HG03060 (cell line): Measurements from ENCODE around the gene ATP10D.
A peak's percentile ranks its signal among the peaks of the same experiment; 100 is the strongest.
"Not testable (repeated sequence)": the region's sequence is repeated elsewhere in the genome, so short reads cannot be mapped to it uniquely, and the experiment has no call there.

Source experiments
- ATAC-seq: cut with Tn5 transposase; IDR thresholded peaks from one replicate; pipeline ENCODE4 v1.9.1; 2021; ENCODE audit warnings: low read depth, moderate number of reproducible peaks; ENCODE audit not compliant: unreplicated experiment

Gene ATP10D

GRCh38 chr4:47486231-47486673 lies 1.2 kb downstream of the ATP10D start:
- ATAC-seq, result no peak

DNA sequence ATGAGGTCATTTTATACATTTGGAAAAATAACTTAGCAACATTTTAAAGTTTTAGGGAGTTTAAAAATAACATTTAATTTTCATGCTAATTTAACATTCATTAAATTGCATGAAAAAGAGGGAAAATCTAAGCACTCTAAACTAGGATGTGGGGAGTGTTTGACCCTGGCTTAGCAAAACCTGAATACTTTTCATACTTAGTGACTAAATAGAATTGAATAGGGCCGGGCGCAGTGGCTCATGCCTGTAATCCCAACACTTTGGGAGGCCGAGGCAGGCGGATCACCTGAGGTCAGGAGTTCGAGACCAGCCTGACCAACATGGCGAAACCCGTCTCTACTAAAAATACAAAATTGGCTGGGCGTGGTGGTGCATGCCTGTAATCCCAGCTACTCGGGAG lies 1.7 kb downstream of the ATP10D start:
- ATAC-seq, result not testable (repeated sequence)

DNA sequence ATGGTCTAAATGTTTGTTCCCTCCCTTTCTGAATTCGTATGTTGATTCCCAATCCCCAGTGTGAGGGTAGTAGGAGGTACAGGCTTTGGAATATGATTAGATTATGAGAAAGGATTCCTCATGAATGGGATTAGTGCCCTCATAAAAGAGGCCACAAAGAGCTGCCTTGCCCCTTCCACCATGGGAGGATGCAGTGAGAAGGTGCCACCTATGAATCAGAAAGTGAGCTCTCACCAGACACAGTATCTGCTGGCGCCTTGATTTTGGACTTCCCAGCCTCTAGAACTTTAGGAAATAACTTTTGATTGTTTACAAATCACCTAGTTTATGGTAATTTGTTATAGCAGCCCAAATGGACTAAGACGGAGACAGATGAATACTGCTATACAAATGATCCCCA lies 3.6 kb downstream of the ATP10D start:
- no peak for ATAC-seq

DNA sequence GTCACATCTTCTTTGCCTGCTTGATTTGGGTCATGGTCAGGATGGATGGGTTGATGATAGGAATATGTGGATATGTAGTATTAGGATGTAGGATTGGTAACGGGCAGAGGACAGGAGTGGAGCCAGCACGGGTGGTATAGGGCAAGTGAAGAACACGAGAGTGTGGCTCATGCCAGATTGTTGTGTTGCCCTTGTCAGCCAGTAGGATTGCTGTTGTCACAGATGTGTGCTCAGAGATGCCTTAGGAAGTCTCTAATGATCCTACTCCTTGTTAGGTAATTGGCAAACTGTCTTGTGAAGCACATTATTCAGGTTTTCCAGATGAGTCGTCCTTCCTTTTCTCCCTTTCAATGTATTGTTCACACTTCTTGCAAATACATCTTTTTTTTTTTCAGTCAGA lies 5.5 kb downstream of the ATP10D start:
- peak; percentile 83 for ATAC-seq

- no peak for ATAC-seq
Observed at GRCh38 chr4:47493238-47494123, 8.4 kb downstream of the ATP10D start.

- no peak for ATAC-seq
Observed at GRCh38 chr4:47494124-47494430, 9.0 kb downstream of the ATP10D start.

- no peak for ATAC-seq
Observed at GRCh38 chr4:47498899-47499298, 13.8 kb downstream of the ATP10D start.

DNA sequence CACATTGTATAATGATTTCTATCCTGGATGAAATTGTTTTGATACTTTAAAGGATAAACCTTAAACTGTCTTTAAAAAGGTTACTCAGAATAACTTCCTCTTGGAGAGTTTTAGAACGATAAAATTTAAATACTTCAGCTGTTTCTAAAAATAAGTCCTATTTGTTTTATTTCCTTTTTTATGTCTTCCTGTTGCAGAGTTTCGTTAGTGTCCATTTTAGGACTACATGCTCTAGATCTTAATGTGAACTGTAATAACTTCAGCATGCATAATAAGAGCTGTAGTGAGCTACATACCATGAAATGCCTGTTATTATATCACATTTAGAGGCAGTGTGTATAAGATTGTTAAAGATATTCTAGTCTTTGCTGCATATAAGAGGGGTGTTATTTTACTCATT lies 14.6 kb downstream of the ATP10D start:
- ATAC-seq, result no peak

GRCh38 chr4:47500776-47501175 lies 15.7 kb downstream of the ATP10D start:
- ATAC-seq, result no peak

DNA sequence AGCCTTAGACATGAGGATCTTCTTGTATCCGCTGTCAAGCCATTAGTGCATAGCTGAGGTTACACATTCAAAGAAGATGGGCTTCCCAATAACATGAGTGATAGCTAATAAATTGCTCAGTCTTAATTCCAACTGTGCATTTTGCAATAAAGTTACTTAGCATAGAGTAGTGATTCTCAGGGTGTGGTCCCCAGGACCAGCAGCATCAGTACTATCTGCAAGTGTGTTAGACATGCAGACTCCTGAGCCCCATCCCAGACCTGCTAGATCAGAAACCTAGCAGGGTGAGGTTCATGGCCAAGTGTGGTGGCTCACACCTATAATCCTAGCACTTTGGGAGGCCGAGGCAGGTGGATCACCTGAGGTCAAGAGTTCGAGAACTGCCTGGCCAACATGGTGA lies 20.1 kb downstream of the ATP10D start:
- no peak for ATAC-seq

- no peak for ATAC-seq
Observed at GRCh38 chr4:47505666-47506065, 20.6 kb downstream of the ATP10D start.

GRCh38 chr4:47510506-47511143 lies 25.6 kb downstream of the ATP10D start:
- ATAC-seq, result peak; percentile 99

DNA sequence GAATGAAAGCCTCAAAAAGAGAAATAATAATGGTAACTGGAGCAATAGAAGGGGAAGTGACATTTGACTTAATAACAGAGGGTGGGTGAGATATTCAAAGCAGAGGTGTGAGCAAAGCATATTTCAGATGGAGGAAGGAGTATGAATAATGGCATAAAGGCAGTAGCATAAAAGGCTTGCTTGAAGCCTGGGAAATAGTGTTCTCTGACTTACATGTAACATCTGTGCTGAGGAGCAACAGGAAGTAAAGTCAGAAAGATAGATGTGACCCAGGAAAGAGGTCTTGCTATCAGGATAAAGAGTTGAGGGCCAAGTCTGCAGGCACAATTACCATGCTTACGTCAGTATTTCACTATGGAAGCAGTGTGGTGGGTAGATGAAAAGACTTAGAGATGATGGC lies 28.4 kb downstream of the ATP10D start:
- no peak for ATAC-seq

DNA sequence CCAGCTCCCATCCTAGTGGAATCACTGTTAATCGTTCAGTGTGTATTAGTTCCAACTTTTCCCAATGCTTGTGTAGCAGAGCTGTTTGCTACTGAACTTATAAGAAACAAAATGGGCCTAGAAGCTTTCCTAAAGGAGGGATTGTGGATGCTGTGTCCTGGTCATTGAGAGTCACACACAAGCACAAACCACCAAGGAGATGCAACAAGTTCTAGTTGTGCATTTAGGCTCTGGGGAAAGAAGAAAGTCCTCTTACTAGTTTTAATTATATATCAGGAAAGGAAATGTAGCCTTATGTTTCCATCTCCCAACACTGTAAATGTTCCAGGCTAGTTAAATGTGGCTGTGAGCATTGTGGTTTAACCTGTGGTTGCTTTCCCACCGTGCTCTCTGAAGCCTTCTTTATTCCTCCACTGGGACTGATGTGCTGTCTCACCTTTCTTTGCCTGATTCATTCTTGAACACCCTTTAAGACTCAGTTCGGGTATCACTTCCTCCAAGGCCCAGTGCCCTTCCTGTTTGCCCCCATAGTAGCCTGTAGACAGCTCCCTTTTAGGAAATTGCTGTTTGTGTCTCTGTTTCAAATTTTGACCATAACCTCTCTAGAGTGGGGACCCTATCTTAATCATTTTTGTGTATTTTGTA lies 34.3 kb downstream of the ATP10D start:
- peak; percentile 97 for ATAC-seq

GRCh38 chr4:47525154-47525819 lies 40.2 kb downstream of the ATP10D start:
- ATAC-seq, result no peak

DNA sequence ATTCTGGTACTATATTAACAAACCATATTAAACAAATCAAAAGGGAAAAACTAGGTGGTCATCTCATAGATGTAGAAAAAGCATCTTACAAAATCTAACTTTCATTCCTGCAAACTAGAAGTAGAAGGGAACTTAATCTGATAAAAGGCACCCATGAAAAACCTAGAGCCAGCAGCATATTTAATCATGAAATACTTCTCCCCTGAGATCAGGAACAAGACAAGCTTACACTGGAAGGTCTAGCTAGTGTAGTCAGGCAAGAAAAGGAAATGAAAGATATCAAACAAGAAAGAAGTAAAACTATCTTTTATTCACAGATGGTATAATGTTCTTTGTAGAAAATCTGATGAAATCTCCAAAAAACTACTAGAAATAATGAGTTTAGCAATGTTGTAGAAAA lies 41.2 kb downstream of the ATP10D start:
- ATAC-seq, result no peak

- ATAC-seq, result not testable (repeated sequence)
Observed at GRCh38 chr4:47528646-47529045, 43.6 kb downstream of the ATP10D start.

DNA sequence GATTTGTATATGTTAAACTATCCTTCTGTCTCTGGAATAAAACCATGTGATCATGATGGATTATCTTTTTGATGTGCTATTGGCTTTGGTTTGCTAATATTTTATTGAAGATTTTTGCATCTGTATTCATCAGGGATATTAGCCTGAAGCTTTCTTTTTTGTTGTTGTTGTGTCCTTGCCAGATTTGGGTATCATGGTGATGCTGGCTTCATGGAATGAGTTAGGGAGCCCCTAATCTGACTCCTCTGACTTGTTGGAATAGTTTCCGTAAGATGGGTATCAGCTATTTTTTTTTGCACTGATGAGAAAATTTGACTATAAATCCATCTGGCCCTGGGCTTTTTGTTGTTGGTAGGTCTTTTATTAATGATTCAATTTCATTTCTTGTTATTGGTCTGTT lies 45.7 kb downstream of the ATP10D start:
- no peak for ATAC-seq

- ATAC-seq, result peak; percentile 99
Observed at GRCh38 chr4:47531241-47531953, 46.3 kb downstream of the ATP10D start.

GRCh38 chr4:47531954-47532321 lies 46.9 kb downstream of the ATP10D start:
- ATAC-seq, result no peak

GRCh38 chr4:47532658-47533057 lies 47.6 kb downstream of the ATP10D start:
- ATAC-seq, result no peak
